Measurements from ENCODE around the gene PRR19.
A peak's percentile ranks its signal among the peaks of the same experiment; 100 is the strongest.
"Not testable (repeated sequence)": the region's sequence is repeated elsewhere in the genome, so short reads cannot be mapped to it uniquely, and the experiment has no call there.

The PRR19 gene, protein sequence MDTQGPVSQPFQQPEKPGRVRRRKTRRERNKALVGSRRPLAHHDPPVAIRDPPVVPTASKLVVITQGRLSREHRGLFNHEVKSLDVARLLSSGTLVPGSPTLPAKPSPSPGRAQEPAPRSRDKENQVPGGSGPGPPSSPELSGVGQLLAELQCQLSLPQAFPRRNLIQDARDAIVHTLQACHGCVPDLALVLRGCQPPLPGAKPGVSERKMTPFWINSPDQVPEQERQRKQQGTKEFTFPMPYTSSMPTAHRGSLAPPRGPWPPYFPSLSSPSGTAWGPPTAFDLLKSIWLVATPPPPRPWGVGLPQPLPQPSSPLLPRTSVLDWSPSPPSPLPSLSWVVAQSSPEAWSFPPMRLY

DNA sequence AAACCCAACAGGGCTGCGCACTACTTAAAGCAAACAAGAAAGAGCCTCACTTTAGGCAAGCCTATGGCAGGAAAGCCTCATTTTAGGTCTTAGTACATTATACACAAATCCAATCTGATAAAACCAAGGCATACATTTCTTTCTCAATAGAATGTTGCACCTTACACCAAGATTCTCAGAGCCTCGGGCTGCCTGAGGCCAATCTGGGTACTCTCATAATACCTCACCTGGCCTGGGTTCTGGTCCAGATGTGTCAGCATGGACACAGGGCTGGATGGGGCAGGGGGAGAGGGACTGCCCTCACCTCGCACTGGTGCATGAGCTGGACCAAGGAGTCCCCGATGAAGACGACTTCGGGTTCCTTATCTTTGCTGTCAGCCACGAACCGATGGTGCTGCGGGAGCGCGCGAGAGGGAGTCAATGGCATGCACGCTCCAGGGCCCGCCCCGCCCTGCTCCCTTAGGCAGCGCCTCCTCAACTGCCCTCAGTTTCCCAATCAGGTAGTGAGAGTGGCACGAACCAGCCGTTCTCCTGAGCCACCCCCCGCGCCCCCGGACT lies at the start of gene PRR19:
Gene PRR19, plus strand, starts transcription at position 487 of the 558 bp plus-strand sequence. CDS start 7,453 bp downstream, outside the sequence.
- peak; percentile 21 for ATAC-seq
- DNase-seq, result peak; percentile 46

DNA sequence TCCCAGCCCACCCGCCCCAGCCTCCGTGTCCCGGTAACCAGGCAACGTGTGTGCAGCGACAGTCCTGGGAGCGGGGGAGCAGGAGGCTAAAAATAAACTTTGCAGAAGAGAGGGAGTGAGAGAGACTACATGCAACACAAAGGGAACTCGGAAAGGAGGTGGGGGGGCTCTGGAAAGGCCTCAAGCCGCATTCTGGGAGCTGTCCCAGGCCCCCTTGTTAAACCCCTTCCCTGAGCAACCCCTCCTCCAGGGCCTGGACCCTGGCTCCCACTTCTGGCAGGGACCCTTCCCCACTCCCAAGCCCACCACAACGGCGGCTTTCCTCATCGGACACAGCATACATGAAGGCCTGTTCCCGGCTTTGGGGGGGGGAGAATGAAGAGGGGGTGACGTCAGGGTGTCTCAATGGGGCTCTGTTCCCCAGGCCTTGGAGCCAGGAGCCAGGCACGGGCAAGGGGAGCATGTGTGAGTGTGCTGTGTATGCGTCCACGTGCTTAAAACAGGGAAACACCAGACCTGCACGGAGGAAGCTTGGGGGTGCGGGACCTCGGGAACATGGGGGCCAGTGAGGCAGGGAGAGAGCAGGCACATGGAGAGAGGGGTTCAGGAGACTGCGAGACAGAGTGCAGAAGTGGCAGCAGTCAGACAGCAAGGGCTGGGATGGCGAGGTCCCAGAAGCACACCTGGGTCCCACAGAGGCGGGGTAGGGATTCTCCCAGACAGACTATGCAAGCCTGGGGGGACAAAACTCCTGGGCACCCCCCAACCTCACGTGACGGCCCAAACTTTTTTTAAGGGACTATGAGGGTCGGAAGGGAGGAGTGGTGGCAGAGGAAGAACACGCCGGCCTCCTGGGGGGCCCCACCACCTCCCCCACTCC lies 49.3 kb upstream of the PRR19 start:
- no peak for ATAC-seq
- DNase-seq, result peak; percentile 27

DNA sequence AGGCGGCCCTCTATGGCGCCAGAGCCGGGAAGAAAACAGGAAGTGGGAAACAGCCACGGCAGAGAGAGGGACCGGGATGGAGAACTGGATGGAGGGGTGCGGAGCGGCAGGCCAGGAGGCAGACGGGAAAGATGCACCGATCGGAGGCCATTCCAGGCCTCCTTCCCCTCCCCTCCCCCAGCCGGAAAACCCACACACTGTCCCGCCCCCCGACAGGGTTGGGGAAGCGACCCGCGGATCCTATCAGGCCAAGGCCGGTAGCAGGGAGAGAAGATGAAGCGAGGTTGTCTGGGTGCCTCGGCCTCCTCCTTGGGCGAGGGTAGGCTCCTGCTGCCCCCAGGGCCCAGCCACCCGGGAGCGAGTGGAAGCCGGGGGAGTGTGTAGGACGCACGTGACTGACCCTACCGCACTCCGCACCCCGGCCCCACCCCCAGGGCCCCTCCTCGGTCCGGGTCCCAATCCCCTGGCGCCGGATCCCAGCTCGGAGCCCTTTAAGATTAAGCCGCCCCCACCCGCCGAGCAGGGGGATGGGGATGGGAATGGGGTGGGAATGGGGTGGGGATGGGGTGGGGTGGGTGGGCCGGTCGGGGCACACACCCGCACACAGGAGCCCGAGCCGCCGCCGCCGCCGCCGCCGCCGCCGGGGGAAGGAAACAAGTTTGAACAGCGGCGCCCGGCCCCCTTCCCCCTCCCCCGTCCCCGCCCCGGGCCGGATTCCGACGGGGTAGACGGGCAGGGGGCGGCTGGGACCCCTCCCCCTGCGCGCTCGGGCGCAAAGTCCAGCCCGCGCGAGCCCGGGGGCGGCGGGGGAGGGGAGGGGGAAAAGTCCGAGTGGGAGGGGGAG lies 48.5 kb upstream of the PRR19 start:
- DNase-seq (peak; percentile 74), ATAC-seq (peak; percentile 9)

DNA sequence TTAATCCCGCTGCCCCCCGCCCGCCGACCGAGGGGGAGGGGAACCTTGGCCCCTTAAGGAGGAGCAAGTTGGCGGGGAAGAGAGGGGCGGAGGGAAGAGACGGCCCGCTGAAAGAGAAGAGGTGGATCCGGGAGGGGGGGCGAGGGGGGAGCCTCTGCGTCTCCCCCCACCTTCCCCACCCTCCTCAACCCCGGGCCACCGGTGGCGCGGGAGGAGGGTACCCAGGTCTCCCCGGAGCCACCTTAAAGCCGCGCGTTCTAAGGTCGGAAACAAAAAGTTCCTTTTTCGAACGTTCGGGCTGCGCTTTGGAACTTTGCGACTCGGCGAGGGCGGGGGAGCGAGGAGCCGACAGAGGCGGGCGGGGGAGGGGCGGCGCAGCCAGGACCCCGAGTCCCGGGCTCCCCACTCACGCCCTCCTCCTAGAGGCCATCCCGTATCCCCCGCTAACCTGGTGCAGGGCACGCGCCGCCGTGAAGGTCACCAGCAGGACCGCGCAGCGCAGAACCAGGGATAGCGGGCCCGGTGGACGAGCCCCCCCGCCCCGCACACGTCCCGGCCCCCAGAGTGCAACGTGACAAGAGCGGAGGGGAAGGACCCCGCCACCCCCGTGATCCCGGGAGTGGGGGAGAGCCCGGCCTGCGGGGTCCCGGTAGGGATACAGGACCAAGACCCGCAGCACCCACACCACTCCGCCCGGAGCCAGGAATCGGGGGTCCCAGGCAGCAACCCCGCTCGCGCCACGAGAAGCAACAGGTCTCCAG lies 47.7 kb upstream of the PRR19 start:
- DNase-seq, result peak; percentile 81

DNA sequence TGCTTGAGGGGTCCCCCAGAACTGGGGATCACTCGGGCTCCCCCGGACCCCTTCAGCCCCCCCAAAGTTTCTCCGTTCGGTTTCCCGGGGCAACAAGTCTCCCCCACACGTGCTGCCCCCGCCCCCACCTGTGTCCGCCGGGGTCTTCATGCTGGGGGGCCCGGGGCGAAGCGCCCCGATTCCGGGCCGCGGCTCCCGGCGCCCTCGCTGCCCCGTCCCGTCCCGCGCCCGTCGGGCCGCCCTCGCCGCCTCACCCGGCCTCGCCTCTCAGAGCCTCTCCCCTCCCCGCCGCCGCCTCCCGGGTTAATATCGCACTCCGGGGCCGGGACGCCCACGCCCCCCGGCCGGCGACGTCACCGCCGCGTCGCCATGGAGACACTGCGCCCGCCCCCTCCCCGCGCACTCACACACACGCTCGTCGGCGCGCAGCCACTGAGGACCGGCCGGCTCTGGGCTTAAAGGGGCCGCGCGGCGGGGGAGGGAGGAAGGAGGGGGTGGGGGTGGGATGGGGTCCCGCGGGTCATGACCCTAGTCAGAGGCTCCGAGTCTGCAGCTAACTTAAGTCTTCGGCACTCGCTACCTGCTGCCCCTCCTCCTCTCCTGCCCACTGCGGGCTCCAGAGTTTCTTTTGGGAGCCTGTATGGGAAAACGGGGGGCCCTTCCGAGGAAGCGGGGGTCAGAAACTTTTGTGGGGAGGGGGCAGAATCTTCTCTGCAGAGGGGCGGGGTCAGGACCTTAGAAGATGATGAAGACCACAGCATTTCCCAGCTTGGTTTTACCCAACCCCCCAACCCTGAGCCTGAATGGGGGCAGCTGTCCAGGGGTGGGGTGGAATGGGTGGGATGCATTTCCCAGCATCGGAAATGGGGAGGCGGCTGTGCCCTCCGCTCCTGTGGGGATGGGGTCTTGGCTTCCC lies 46.8 kb upstream of the PRR19 start, which contains the start of gene ERF:
Gene ERF, minus strand, starts transcription at position 279 of the 916 bp plus-strand sequence. Its CDS starts 129 bp downstream, at position 150.
- DNase-seq (peak; percentile 95), ATAC-seq (peak; percentile 76)

More for the DNA sequence above, 47.7 kb upstream of the PRR19 start:
- ATAC-seq, result peak; percentile 28

DNA sequence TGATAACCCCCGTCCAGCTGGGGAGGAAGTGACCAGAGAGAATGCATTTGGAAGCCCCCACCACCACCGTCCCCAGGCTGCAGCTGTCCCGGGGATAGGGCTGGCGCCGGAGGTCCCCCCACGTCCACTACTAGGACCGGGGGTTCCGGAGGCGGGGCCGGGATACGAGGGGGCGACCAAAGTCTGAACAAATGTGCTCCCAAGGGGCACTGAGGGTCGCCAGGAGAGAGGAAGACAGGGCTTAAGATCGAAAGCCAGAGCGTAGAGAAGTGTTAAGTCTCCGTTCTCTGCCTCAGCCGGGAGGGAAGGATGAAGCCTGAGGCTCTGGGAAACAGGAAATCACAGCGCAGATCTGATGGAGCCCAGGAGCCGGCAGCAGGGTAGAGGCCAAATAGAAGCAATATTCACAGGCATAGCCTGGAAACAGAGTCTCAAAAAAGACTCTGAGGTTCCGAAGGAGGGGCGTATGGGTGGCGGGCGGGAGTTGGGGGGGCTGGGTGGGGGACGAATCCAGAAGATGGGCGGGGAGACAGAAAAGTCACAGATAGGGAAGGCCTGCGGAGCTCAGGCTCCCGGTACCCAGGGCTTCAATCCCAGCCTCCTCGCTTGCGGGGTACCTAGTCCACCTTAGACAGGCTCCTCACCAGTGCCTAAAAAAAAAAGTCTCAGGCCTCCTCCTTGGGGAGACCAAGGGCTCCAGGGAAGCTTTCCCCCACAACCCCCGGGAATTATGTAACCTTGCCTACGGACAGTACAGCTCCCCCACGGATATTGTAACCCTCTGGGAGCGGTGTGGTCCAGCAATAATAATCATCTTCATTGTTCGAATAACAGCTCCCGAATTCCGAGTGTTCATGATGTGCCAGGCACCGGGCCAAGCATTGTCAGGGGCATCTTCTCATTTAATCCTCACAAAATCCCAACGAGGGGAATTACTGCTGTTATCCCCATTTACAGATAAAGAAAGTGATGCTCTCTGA lies 45.9 kb upstream of the PRR19 start:
- DNase-seq, result no peak
- ATAC-seq, result no peak

DNA sequence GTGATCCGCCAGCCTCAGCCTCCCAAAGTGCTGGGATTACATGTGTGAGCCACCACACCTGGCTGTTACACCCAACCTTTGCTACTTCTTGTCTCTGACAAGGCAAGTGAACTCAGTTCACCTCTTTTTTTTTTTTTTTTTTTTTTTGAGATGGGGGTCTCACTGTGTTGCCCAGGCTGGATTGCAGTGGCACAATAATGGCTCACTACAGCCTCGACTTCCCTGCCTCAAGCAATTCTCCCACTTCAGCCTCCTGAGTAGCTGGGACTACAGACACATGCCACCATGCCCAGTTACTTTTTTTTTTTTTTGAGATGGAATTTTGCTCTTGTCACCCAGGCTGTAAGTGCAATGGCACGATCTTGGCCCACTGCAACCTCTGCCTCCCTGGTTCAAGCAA lies 44.1 kb upstream of the PRR19 start:
- not testable (repeated sequence) for DNase-seq, ATAC-seq

DNA sequence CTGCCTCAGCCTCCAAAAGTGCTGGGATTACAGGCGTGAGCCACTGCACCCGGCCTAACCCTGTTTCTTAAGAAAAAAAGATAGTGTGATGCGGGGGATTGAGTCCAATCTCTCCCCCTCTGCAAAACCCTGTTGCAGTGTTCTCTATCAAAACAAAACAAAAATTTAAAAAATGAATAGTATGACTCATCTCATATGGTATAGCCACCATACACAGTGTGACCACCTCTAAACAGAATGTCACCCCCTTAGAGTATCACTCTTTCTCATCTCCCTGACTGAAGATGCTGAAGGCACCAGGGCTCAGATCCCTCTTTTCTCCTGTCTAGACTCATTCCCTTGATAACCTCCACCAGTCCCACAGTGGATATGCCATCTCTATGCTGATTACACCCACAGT lies 40.2 kb upstream of the PRR19 start:
- peak; percentile 72 for ATAC-seq
- DNase-seq, result no peak

DNA sequence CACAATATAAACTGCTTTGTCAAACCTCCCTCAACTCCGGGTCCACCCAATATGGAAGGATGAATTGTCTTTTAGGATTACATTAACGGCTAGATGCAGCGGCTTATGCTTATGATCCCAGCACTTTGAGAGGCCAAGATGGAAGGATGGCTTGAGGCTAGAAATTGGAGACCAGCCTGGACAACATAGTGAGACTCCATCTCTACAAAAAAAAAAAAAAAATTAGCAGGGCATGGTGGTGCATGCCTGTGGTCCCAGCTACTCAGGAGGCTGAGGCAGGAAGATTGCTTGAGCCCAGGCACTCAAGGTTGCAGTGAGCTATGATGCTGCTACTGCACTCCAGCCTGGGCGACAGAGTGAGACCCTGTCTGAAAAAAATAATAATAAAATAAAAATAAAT lies 35.8 kb upstream of the PRR19 start:
- ATAC-seq, DNase-seq: not testable (repeated sequence)

DNA sequence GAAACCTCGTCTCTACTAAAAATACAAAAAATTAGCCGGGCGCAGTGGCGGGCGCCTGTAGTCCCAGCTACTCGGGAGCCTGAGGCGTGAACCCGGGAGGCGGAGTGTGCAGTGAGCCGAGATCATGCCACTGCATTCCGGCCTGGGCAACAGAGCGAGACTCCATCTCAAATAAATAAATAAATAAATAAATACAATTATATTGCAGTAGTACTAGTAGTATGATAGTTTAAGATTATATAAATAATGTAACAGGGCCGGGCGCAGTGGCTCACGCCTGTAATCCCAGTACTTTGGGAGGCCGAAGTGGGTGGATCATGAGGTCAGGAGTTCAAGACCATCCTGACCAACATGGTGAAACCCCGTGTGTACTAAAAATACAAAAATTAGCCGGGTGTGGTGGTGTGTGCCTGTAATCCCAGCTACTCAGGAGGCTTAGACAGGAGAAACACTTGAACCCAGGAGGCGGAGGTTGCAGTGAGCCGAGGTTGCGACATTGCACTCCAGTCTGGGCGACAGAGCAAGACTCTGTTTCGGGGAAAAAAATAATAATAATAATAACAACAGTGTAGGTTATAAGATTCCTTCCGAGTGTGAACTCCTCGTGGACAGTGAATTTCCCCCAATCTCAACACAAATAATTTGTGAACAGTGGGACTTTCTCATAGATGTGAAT lies 34.9 kb upstream of the PRR19 start:
- not testable (repeated sequence) for DNase-seq, ATAC-seq

DNA sequence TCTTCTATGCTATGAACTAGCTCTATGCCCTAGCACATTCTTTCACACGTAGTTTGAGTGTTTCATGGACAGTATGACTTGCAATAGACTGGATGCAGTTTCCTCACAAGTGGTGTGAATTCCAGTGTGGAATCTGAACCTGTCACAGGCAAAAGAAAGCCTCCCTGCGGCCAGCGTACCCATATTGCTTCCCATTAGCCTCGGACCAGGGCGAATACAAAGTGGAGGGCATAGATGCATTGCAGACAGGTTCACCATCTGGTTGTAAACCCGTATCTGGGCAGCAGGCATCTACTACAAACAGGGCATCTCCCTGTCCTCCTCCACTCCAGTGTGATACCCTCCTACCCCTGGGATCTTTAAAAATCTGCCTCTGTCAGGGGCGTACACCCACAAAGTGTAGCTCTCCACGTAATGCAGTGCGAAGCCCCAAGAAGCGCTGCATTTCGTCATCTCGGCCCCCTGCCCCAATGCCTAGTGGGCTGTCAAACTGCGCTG lies 34.2 kb upstream of the PRR19 start:
- no peak for DNase-seq
- ATAC-seq, result no peak

DNA sequence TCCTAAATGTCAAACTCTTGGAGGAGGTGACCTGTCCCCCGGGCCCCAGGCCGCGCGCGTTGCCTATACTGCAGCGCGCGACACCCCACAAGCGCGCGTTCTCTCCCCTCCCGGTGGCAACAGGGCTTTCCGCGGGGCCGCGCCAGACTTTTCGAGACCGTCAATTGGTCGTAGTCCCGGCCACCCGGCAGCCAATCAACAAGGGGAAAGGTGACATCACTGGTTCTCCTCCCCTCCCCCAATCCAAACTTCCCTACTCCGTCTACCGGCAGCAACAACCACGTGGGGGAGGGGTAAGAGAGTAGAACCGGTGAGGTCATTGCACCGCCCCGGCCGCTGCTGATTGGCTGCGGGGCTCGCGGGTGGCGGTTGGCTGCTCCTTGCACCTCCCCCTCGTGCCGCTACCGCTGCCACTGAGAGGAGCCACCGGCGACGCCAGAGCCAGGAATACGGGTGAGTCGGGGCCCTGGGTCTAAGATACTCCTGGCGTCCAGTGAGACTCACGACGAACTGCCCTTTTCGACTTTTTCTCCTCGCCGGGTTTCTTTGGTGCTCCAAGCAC lies 33.7 kb upstream of the PRR19 start:
- DNase-seq (peak; percentile 98), ATAC-seq (peak; percentile 64)

DNA sequence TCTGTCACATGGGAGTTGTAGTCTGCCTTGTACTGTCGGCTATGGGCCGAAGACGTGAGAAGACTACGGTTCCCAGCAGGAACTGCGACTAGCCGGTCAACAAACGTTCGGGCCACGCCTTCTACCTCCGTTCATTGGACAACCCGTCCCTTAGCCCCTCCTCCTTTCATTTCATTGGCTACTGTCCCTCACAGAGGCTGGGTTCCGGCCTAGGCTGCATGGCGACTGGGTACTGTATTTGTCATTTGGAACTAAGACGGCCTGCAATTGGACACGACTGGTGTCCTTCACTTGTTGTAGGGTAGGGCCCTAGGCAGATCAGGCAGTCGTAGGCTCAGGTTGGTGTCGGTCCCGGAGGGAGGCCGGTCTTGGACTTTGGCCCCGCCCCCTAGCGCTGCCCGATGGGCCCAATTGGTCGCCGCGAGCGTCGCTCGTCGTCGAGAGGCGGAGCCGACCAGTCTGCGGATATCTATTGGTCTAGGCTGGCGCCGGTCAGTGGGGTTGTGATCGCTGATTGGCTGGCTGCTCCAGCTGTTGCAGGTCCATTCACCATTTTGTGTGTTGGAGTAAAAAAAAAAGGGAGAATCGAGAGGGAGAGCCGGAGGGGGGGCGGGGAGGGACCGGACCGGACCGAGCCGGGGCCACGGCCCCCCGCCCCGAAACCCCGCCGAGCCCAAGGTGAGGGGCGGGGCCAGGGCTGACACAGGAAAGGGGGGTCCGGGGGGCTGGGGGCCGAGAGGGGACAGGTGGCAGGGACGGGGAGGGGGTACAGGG lies 33.0 kb upstream of the PRR19 start, which contains the start of gene CIC:
Gene CIC, plus strand, starts transcription at position 549 of the 774 bp plus-strand sequence. CDS start 2,532 bp downstream, outside the sequence.
- ATAC-seq, result peak; percentile 91
- peak; percentile 99 for DNase-seq

DNA sequence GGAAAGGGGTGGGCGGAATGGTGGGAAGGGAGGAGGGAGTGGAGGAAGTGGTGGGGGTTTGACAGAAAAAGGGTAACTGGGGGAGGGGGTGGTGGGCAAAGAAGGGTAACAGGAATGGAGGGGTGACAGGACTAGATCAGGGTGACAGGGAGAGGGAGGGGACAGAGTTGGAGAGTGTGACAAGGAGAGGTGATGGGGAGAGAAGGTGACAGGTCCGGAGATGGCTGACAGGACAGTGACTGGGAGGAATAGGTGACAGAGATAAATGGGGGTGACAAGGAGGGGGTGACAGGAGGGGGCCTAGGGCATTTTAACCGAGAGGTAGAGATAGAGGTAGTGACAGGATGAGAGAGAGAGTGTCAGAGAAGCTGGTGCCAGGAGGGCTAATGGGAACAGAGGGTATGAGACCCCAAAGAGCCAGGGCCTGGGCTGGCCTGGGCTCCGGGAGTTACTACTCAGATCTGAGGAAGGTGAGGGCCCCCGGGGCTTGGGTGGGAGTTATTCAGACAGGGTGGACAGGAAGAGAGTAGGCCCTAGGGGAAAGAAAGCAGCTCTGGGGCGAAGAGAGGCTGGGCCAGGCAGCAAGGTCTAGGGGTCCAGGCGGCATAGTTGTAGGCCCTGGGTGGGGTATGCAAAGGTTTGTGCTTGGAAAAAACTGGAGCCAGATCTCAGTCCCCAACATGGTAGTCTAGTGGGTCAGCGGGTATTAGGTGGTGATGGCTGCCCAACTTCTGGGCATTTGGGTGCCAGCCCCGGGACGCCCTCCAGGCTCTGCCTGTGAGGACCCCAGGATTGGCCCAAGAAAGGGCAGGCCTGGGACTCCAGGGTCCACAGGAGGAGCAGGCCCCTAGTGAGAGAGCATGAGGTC lies 32.2 kb upstream of the PRR19 start:
- ATAC-seq (no peak), DNase-seq (no peak)

DNA sequence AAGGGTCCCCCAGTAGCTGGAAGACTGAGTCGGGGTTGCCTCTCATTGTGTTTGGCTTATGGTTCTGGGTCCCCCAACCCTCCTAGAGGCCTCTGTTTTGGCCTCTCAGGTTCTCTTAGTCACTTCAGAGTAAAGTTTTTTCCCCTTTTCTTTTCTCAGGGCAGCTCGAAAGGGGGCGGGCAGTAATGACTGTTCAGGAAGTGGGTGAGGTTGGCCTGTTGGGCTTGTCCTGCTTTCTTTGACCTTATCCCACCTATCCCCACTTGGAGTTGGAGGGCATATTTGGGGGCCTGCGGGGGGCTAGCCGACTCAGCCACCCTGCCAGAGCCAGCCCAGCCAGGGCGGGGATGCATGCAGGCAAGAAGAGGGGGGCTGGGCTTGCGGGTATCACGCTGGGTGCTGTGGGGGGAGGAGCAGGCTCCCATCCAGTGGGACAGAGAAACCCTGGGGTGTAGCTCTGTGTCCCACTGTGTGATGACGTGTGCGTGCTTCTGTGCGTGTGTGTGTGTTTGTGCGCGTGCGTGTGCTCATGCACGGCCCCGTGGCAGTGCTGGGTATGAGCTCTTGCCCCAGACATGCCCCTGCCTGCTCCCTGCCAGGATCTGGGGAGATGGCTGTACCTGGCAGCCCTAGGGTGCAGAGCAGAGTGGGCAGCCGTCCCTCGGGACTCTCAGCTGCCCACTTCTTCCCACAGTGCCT lies 31.4 kb upstream of the PRR19 start:
- peak; percentile 75 for DNase-seq
- ATAC-seq, result peak; percentile 6
